Activated naive CD4-positive, alpha-beta T cell treated with Interleukin-2 at 50 U/mL for 16 hours (primary cell): Measurements from ENCODE around the gene MYLK4.

ENCODE experiments used
- DNase-seq: peaks from one replicate; pipeline ENCODE4 v3.0.0-alpha.2; 2020

The MYLK4 gene

DNA sequence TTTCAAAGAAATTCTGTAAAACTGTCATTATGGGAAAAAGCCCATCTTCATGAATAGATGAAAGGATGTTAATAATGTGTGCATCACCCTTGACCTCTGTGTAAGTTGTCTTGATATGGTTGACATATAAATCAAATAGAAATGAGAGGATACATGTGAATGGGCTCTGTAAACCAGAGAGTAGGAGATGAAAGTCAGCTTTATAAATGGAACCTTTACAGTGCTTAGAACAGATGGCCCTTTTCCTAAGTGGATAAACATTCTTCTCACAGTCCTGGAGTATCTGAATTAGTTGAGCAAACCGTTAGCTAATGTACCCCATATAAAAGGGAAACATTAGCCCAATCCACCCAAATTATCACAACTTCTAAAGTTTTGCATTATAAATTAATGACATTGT is 57.5 kb downstream of the MYLK4 start:
- no peak for DNase-seq

GRCh38 chr6:2688401-2689064 is 62.2 kb downstream of the MYLK4 start:
- DNase-seq, result no peak

- no peak for DNase-seq
These were observed 63.3 kb downstream of the MYLK4 start for GRCh38 chr6:2687456-2687855.

DNA sequence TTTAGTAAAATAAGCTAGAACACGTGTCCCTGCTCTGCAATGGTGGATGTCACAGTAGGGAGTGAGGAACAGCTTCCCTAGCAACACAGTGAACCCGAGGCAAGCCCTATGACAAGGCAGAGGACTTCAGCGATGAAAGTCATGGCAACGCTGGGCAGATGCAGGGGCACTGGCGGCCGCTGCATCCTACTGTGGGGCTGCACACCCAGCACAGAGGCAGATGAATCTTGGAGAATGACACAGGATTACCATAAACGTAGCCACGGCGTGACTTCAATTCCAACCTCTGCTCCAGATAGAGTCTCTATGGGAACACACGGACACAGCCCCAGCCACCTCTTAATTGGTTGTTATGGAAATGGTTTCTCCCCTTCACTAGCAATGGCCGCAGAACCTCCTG is 64.2 kb downstream of the MYLK4 start:
- DNase-seq, result no peak

DNA sequence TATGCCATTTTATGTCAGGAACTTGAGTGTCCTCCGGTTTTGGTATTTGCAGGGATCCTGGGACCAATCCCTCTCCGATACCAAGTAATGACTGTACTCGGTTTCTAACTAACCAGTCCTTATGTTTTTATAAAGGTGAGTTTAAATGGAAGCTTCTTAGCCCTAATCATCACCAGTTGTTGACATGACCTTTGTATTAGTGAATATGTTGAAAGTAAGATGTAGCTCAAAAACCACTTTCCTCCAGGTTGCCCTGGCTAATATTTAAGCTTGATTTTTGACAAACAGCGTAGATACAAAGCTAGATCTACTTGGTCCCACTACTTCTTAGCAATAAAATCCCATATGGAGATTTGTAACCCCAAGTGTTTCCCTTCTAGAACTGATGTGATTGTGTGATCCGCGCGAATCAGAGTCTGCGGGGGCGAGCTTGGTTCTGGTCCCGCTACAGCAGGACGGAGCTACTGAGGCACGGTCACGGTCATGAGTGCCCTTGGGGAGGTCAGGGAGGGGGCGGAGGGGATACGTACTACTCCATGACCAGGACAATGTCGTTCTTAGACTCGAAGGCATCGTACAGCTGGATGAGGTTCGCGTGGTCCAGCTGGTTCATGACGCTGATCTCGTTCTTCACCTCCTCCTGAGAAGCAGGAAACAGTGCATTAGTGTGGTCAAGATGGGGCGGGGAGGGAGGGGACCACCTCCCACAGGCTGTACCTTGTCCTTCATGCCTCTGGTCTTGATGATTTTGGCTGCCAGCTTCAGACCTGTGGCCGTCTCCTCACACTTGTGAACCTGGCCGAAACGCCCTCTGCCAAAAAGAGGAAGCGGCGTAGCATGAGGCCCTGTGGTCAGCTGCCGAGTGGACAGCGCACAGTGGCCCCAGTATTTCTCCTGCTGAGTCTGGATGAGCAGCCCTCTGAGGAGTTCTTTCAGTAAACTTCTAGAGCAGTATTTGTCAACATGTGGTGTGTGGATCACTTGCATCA is 65.7 kb downstream of the MYLK4 start:
- DNase-seq, result no peak

GRCh38 chr6:2684103-2684749 is 66.5 kb downstream of the MYLK4 start:
- DNase-seq, result no peak

GRCh38 chr6:2680264-2680922 is 70.3 kb downstream of the MYLK4 start:
- DNase-seq, result no peak

DNA sequence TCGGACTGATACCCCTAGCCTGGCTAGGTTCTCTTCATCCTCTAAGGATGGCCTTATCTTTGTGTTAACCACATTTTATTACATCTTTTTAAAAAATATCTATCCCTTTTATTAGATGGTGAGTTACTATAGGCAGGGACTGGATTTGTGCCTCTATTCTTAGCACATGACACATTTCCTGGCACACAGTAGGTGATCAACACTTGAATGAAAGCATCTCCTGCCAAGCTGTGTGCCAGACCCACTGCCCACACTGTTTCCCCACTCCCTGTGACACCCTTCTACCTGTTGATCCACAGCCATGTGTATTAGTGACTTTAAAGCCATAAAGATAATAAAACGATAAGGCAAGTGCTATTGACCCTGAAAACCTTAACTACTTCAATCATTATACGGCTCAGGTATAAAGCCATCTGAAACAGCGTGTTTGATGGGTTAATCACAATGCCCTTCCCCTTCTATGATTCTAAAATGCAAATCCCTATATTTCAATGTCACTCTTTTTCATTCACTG is 73.6 kb downstream of the MYLK4 start:
- no peak for DNase-seq

DNA sequence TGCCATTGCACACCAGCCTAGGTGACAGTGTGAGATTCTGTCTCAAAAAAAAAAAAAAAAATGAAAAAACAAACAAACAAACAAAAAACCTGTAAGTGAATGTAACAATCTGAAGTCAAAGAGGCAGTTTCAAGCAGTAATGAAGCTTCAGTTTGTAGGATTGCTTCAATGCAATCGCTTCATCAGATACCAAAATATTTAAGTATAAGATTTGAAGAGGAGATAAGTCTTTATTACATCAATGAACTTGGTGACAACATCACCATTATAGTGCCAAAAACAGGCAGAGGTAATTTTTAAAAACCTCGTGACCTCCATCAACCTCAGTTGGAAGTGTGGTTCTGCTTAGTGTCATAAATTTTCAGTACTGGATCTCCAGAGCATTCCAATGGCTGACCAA is 74.7 kb downstream of the MYLK4 start:
- no peak for DNase-seq

GRCh38 chr6:2674857-2675256 is 75.9 kb downstream of the MYLK4 start:
- no peak for DNase-seq

GRCh38 chr6:2669067-2669700 is 81.5 kb downstream of the MYLK4 start:
- no peak for DNase-seq

DNA sequence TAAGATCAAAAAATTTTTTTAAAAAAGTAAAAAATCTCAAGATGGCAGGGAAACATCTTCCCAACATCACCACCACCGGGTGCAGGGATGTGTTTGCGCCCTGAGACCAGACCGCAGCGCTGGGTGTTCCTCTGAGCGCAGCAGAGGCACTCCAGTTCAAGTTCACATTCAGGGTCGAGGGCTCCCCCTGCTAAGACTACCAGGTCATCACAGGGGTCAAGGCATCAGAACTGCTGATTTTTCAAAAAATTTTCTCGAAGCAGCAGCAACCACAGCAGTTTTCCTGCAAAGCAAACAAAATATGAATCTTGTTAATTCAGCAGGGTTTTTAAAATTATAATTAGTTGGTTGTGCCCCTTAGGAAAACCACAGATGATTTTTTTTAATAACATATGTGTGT is 83.1 kb downstream of the MYLK4 start:
- no peak for DNase-seq

DNA sequence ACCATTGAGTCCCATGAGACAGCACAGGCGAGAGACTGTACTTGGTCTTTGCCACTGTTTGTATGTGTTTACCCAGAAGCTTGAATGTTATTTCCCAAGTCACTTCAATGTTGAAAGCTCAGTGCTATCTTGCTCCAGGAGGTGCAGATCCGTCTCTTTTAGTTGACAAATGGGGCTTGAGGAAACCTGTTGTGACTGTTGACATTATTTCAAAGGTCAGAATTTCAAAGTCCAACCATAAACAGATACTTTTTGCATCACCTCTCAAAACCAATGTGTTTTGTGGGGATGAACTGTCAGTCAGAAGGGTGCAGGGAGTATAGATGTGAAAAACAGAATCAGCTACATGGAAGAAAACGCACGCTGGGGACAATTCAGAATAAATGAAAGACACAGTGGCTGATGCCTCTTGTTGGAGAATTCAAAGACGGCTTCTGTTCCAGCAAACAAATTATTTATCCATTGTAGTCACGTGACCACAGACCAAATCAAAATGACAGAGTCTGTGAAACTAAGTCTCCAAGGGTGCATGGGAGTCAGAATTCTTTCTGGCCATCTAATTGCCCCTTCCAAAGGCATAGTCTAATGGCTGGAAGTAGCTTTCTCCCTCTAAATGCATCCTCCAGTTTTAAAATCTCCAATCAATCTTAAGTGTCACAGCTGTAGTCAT is 83.7 kb downstream of the MYLK4 start:
- DNase-seq, result no peak

DNA sequence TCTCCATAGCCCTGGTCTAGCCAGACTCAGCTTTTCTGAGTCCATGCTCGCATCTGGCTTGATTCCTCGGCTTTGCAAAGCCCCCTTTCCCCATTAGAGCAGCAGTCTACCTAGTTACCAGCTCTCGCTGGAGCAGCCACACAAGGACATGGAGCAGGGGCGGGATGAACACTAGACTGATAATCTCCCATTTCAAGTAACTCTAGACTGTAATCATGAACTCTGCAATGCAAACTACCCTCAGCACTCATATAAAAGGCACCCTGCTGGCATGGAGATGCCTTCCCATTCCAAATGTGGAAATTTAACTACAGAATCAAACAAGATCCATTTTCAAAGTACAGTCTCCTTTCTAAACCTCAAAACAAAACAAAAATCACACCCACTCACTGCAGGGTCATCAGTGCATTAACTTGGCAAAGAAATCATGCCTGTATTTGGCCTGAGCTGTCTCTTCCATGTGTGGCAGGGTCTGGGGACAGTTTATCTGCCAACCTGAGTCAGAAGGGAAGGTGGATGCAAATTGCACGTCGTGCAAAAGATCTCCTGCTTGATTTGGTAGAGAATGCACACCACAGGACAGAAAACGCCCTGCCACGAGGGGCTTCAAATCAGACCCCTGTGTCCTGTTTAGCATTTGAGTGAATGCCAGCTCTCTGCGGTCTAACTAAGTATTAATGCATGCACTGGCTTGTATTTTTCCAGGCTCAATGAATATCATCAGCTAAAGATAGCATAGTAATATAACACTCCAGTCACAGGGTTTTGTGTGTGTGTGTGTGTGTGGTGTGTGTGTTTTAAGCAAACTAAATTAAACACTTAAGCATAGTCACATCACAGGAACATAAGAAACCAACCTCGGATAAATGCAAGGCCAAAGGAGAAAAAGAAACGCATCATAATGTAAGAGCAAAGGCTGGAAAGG is 85.3 kb downstream of the MYLK4 start:
- DNase-seq, result no peak

GRCh38 chr6:2663123-2663522 is 87.6 kb downstream of the MYLK4 start:
- DNase-seq, result no peak

GRCh38 chr6:2661651-2662050 is 89.1 kb downstream of the MYLK4 start:
- no peak for DNase-seq

- DNase-seq, result no peak
These were observed 90.8 kb downstream of the MYLK4 start for GRCh38 chr6:2659882-2660281.

GRCh38 chr6:2659381-2659780 is 91.3 kb downstream of the MYLK4 start:
- no peak for DNase-seq

GRCh38 chr6:2658788-2659187 is 91.9 kb downstream of the MYLK4 start:
- DNase-seq, result no peak

- DNase-seq, result no peak
These were observed 94.2 kb downstream of the MYLK4 start for GRCh38 chr6:2656460-2657079.
